ENCODE measurements around the gene ACTR5. TPM values are rescaled to one million over a fixed set of nuclear protein-coding genes. Genes with fewer than 3 reads are reported as not detected.
A peak's percentile ranks its signal among the peaks of the same experiment; 100 is the strongest.
"Not testable (repeated sequence)": the region's sequence is repeated elsewhere in the genome, so short reads cannot be mapped to it uniquely, and the experiment has no call there.

ACTR5 gene
- total RNA-seq, 1 experiment from 2014 or later = 9.8 TPM

DNA sequence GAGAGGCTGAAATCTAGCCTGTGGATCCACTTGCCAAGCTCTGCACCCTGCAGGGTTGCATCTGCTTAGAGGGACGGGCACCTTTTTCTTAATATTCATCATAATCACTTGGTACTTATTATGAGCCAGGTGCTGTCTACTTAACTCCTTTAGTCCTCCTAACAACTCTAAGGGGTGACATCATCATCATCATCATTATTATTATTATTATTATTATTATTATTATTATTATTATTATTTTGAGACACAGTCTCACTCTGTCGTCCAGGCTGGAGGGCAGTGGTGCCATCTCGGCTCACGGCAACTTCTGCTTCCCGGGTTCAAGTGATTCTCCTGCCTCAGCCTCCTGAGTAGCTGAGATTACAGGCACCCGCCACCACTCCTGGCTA, 65.3 kb downstream of the ACTR5 start:
- H3K27me3 Mint-ChIP-seq (ENCODE audit: low read depth) = not testable (repeated sequence)

DNA sequence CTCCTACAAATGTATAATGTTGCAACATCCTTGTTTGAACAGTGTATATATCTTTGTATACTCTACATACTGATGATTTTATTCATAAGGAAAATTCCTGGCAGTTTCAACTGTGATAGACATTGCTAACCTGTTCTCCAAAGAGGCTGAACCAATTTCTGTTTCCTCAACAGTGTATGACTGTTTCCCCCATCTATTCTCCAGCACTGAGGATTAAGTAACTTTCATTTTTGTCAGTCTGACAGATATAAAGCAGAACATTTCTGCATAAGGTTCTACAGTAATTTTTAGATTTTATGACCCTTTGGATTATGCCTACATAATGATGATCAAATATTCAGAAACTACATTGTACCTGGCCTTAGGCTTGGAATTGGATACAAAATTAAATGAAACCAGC, 67.2 kb downstream of the ACTR5 start:
- DNase-seq (ENCODE audit: low spot score) (no peak), ATAC-seq (no peak)
- no peak overlapping the region for H3K4me3 Mint-ChIP-seq
- H3K27ac Mint-ChIP-seq = no peak overlapping the region
- TF ChIP-seq, protein P1, sequence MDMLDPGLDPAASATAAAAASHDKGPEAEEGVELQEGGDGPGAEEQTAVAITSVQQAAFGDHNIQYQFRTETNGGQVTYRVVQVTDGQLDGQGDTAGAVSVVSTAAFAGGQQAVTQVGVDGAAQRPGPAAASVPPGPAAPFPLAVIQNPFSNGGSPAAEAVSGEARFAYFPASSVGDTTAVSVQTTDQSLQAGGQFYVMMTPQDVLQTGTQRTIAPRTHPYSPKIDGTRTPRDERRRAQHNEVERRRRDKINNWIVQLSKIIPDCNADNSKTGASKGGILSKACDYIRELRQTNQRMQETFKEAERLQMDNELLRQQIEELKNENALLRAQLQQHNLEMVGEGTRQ (CRISPR knock-in tag; IDR thresholded peaks at IDR 0.05) = no peak
- TF ChIP-seq, protein P2, sequence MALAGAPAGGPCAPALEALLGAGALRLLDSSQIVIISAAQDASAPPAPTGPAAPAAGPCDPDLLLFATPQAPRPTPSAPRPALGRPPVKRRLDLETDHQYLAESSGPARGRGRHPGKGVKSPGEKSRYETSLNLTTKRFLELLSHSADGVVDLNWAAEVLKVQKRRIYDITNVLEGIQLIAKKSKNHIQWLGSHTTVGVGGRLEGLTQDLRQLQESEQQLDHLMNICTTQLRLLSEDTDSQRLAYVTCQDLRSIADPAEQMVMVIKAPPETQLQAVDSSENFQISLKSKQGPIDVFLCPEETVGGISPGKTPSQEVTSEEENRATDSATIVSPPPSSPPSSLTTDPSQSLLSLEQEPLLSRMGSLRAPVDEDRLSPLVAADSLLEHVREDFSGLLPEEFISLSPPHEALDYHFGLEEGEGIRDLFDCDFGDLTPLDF (CRISPR knock-in tag; IDR thresholded peaks at IDR 0.05) = no peak
- TF ChIP-seq NFYB (CRISPR knock-in tag; conservative IDR thresholded peaks at IDR 0.05; ENCODE audit: low read depth) = no peak
- TF ChIP-seq, protein P3, sequence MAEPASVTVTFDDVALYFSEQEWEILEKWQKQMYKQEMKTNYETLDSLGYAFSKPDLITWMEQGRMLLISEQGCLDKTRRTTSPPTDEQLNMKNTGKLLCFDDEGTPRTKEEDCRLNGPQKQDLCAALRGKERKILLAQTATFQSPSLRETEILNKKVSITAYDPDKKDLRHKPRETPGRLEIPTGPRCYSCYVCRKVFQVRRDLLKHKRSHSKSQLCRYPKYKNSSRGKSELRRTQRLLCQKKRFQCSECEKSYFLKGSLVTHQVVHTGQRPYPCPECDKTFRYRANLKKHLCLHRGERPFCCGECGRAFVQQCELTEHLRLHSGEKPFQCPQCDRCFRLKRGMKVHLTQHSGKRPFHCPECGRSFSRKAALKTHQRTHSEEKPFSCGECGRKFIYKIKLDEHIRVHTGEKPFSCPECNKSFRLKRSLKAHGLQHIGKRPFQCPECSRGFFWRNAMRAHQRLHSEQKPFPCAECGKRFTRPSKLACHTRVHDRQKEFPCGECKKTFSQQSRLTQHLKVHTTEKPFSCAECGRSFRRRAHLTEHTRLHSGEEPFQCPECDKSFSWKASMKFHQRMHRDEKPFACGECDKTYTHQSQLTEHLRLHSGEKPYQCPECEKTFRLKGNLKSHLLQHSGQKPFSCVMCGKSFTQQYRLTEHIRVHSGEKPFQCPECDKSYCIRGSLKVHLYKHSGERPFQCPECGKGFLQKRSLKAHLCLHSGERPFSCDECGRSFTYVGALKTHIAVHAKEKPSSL (CRISPR knock-in tag; conservative IDR thresholded peaks at IDR 0.05) = no peak
- no peak for TF ChIP-seq GRHL2 (CRISPR knock-in tag; IDR thresholded peaks at IDR 0.05; ENCODE audit: insufficient replicate concordance, severe bottlenecking)
- no peak for TF ChIP-seq MXD4 (CRISPR knock-in tag; IDR thresholded peaks at IDR 0.05; ENCODE audit: borderline replicate concordance)
- no peak for TF ChIP-seq FOXK1 (CRISPR knock-in tag; IDR thresholded peaks at IDR 0.05)
- TF ChIP-seq, protein P4, sequence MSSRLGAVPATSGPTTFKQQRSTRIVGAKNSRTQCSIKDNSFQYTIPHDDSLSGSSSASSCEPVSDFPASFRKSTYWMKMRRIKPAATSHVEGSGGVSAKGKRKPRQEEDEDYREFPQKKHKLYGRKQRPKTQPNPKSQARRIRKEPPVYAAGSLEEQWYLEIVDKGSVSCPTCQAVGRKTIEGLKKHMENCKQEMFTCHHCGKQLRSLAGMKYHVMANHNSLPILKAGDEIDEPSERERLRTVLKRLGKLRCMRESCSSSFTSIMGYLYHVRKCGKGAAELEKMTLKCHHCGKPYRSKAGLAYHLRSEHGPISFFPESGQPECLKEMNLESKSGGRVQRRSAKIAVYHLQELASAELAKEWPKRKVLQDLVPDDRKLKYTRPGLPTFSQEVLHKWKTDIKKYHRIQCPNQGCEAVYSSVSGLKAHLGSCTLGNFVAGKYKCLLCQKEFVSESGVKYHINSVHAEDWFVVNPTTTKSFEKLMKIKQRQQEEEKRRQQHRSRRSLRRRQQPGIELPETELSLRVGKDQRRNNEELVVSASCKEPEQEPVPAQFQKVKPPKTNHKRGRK (CRISPR knock-in tag; IDR thresholded peaks at IDR 0.05; ENCODE audit: borderline replicate concordance) = no peak
- TF ChIP-seq, protein P5, sequence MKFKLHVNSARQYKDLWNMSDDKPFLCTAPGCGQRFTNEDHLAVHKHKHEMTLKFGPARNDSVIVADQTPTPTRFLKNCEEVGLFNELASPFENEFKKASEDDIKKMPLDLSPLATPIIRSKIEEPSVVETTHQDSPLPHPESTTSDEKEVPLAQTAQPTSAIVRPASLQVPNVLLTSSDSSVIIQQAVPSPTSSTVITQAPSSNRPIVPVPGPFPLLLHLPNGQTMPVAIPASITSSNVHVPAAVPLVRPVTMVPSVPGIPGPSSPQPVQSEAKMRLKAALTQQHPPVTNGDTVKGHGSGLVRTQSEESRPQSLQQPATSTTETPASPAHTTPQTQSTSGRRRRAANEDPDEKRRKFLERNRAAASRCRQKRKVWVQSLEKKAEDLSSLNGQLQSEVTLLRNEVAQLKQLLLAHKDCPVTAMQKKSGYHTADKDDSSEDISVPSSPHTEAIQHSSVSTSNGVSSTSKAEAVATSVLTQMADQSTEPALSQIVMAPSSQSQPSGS (CRISPR knock-in tag; IDR thresholded peaks at IDR 0.05; ENCODE audit: borderline replicate concordance, low read depth) = no peak
- no peak for TF ChIP-seq NR3C1 (CRISPR knock-in tag; conservative IDR thresholded peaks at IDR 0.05; ENCODE audit: low read depth)
- TF ChIP-seq, protein P6, sequence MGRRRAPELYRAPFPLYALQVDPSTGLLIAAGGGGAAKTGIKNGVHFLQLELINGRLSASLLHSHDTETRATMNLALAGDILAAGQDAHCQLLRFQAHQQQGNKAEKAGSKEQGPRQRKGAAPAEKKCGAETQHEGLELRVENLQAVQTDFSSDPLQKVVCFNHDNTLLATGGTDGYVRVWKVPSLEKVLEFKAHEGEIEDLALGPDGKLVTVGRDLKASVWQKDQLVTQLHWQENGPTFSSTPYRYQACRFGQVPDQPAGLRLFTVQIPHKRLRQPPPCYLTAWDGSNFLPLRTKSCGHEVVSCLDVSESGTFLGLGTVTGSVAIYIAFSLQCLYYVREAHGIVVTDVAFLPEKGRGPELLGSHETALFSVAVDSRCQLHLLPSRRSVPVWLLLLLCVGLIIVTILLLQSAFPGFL (CRISPR knock-in tag; IDR thresholded peaks at IDR 0.05; ENCODE audit: borderline replicate concordance) = no peak
- no peak for TF ChIP-seq RELA (CRISPR knock-in tag; IDR thresholded peaks at IDR 0.05; ENCODE audit: borderline replicate concordance)
- TF ChIP-seq, protein P7, sequence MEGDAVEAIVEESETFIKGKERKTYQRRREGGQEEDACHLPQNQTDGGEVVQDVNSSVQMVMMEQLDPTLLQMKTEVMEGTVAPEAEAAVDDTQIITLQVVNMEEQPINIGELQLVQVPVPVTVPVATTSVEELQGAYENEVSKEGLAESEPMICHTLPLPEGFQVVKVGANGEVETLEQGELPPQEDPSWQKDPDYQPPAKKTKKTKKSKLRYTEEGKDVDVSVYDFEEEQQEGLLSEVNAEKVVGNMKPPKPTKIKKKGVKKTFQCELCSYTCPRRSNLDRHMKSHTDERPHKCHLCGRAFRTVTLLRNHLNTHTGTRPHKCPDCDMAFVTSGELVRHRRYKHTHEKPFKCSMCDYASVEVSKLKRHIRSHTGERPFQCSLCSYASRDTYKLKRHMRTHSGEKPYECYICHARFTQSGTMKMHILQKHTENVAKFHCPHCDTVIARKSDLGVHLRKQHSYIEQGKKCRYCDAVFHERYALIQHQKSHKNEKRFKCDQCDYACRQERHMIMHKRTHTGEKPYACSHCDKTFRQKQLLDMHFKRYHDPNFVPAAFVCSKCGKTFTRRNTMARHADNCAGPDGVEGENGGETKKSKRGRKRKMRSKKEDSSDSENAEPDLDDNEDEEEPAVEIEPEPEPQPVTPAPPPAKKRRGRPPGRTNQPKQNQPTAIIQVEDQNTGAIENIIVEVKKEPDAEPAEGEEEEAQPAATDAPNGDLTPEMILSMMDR (IDR thresholded peaks at IDR 0.05) = no peak
- TF ChIP-seq SOX15 (CRISPR knock-in tag; IDR thresholded peaks at IDR 0.05) = no peak
- TF ChIP-seq SMAD3 (CRISPR knock-in tag; IDR thresholded peaks at IDR 0.05; ENCODE audit: borderline replicate concordance) = no peak
- TF ChIP-seq, protein P8, sequence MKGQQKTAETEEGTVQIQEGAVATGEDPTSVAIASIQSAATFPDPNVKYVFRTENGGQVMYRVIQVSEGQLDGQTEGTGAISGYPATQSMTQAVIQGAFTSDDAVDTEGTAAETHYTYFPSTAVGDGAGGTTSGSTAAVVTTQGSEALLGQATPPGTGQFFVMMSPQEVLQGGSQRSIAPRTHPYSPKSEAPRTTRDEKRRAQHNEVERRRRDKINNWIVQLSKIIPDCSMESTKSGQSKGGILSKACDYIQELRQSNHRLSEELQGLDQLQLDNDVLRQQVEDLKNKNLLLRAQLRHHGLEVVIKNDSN (CRISPR knock-in tag; IDR thresholded peaks at IDR 0.05) = no peak
- no peak for TF ChIP-seq ELF4 (CRISPR knock-in tag; IDR thresholded peaks at IDR 0.05; ENCODE audit: low read depth)
- no peak for TF ChIP-seq ESRRA (CRISPR knock-in tag; IDR thresholded peaks at IDR 0.05; ENCODE audit: borderline replicate concordance)
- TF ChIP-seq FOXP1 (CRISPR knock-in tag; IDR thresholded peaks at IDR 0.05; ENCODE audit: borderline replicate concordance) = no peak
- no peaks in the 10 kb centered on the region for H3K9me3 Mint-ChIP-seq
- ChIA-PET CTCF (interaction anchor here (1.9 kb wide), 1 partner anchor 10 kb away, joined by 6 read pairs; the partner anchor contains the start of gene PPP1R16B), POLR2A (no interaction called here)
- H3K36me3 Mint-ChIP-seq = peaks cover 2% of the 10 kb centered on the region; the same call in 1 of the 2 replicates
- no peaks in the 10 kb centered on the region; the same call in 1 of the 2 replicates for H3K27me3 Mint-ChIP-seq (ENCODE audit: low read depth)
- H3K4me1 Mint-ChIP-seq = peaks cover 47% of the 10 kb centered on the region

More for the DNA sequence above, 65.3 kb downstream of the ACTR5 start:
- H3K4me1 Mint-ChIP-seq = peaks cover 46% of the 10 kb centered on the region
- ATAC-seq; H3K9me3 Mint-ChIP-seq; H3K36me3 Mint-ChIP-seq; CTCF ChIA-PET; DNase-seq (ENCODE audit: low spot score); POLR2A ChIA-PET; H3K4me3 Mint-ChIP-seq: not testable (repeated sequence)
- TF ChIP-seq HMGA2 (CRISPR knock-in tag; IDR thresholded peaks at IDR 0.05) = peak; percentile 61
- H3K27ac Mint-ChIP-seq = peak overlapping the region; percentile 70; the same call in 1 of the 2 replicates
